ENCODE results near the gene ACTN1. TPM values are rescaled to one million over a fixed set of nuclear protein-coding genes. Genes with fewer than 3 reads are reported as not detected.

ACTN1 gene
- total and polyA plus RNA-seq, 10 of the 15 experiments (the other 5 are each of a cell fraction or from before 2014, with no cell fraction given) = 0.14 to 39.4 (median 2.6) TPM

DNA sequence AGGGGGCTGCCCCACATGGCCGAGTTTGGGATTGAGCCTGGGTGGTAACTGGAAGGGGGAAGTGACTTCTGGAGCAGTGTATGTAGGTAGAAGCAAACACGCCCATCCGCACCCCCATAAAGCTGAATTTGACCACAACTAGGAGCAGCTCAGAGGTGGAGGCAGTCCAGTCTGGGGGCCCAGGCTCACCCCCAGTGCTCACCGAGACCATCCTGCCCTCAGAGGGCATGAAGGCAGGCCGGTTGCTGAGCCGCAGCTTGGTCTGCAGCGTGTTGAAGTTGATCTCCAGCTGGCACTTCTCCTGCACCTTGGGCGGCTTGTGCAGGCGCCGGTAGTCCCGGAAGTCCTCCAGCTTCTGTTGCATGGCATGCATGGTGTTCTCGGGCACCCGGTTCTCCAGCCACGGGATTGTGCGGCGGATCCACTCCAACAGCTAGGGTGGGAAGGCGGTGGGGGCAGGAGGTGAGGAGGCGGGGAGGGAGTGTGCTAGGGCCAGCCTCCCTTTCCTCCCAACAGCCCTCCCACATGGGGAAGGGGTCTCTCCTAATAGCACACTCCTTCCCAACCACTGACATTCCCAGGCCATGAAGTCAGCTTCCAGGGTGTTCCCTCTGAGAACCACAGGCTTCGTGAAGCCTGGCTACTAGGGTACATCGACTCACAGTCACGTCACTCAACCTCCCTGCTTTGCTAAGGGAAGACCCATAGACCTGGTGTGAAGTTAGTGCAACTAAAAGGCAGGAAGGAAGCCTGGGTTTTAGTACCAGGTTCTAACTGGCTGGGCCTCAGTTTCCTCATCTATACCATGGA lies 87.0 kb downstream of the ACTN1 start:
- no peak for DNase-seq (ENCODE audit: low read depth, low spot score)
- no peaks in the 10 kb centered on the region for H3K9me3 ChIP-seq (replicated peaks; ENCODE audit: control insufficient read depth, insufficient read depth, low read length)
- 63% methylated on average over 15 of the region's 21 CpGs for WGBS (ENCODE audit: insufficient coverage, insufficient replicate concordance, low lambda C conversion rate, missing lambda C conversion rate)
- H4K20me1 ChIP-seq (ENCODE audit: control insufficient read depth, insufficient read depth) = no peaks in the 10 kb centered on the region
- in situ Hi-C loops (cut with MboI) (no loop called here), intact Hi-C loops (cut with micrococcal nuclease; ENCODE audit: unreplicated experiment) (no loop called here)
- no peak overlapping the region for H3K4me2 ChIP-seq (ENCODE audit: control insufficient read depth, insufficient read depth)
- H3K4me1 ChIP-seq (ENCODE audit: control insufficient read depth, insufficient read depth, low read length) = no peaks in the 10 kb centered on the region
- H3K4me3 ChIP-seq = no peak overlapping the region
- H3K27ac ChIP-seq (ENCODE audit: control insufficient read depth, insufficient read depth) = no peak overlapping the region
- POLR2A ChIA-PET = interaction anchor here (0.6 kb wide), 1 partner anchor 364 kb away, joined by 3 read pairs; no protein-coding TSS in a partner anchor
- SMC1A ChIA-PET (ENCODE audit: uncharacterized antibody, unreplicated experiment) = no interaction called here
- no peak for FAIRE-seq
- RAD21 ChIA-PET (ENCODE audit: unreplicated experiment) = no interaction called here
- BruUV-seq (replicated peaks) = no TSS peak
- no peak for ATAC-seq
- H3K79me2 ChIP-seq (ENCODE audit: control insufficient read depth, insufficient read depth, low read length) = no peaks in the 10 kb centered on the region
- H3K9ac ChIP-seq (ENCODE audit: control insufficient read depth, insufficient read depth, low read length) = no peak overlapping the region
- no peaks in the 10 kb centered on the region for H3K27me3 ChIP-seq (replicated peaks in 1 of 2; ENCODE audit: control insufficient read depth in 2 of 2, insufficient read depth in 2 of 2, low read length in 1 of 2)
- no peak overlapping the region for H2AFZ ChIP-seq (ENCODE audit: control insufficient read depth, low read depth, low read length)
- H3K36me3 ChIP-seq (ENCODE audit: control insufficient read depth in 2 of 2, insufficient read depth in 2 of 2, low read length in 1 of 2) = peaks cover 0 to 3% of the 10 kb centered on the region in 2 experiments; a peak in 2 of 4 replicates
- CTCF ChIA-PET = interaction anchor here (3.1 kb wide), 1 partner anchor 19 kb away, joined by 11 read pairs; no protein-coding TSS in a partner anchor
- TF ChIP-seq CBFB (IDR thresholded peaks at IDR 0.05; ENCODE audit: low read depth) (no peak), TCF12 (IDR thresholded peaks at IDR 0.05; ENCODE audit: low read depth, low read length) (no peak), WRNIP1 (IDR thresholded peaks at IDR 0.05; ENCODE audit: borderline replicate concordance, low read depth, low read length) (no peak), SMAD1 (IDR thresholded peaks at IDR 0.05; ENCODE audit: low read depth, partially characterized antibody) (no peak), YY1 (IDR thresholded peaks at IDR 0.05; ENCODE audit: low read depth, low read length) (no peak), ZNF384 (IDR thresholded peaks at IDR 0.05; ENCODE audit: borderline replicate concordance, low read depth, low read length) (no peak), SUZ12 (IDR thresholded peaks at IDR 0.05; ENCODE audit: unreplicated experiment) (no peak), ZZZ3 (IDR thresholded peaks at IDR 0.05; ENCODE audit: control insufficient read depth, insufficient read length, low read depth) (no peak), CHD1 (IDR thresholded peaks at IDR 0.05; ENCODE audit: low read depth, low read length) (no peak), RB1 (IDR thresholded peaks at IDR 0.05; ENCODE audit: borderline replicate concordance) (no peak), ATF7 (IDR thresholded peaks at IDR 0.05; ENCODE audit: low read depth) (no peak), CHD4 (IDR thresholded peaks at IDR 0.05) (no peak), RFX5 (IDR thresholded peaks at IDR 0.05; ENCODE audit: low read depth, low read length) (no peak), NR2F1 (conservative IDR thresholded peaks at IDR 0.05) (no peak), CBX3 (IDR thresholded peaks at IDR 0.05; ENCODE audit: borderline replicate concordance, low read depth) (no peak)
- TF ChIP-seq, protein P1, sequence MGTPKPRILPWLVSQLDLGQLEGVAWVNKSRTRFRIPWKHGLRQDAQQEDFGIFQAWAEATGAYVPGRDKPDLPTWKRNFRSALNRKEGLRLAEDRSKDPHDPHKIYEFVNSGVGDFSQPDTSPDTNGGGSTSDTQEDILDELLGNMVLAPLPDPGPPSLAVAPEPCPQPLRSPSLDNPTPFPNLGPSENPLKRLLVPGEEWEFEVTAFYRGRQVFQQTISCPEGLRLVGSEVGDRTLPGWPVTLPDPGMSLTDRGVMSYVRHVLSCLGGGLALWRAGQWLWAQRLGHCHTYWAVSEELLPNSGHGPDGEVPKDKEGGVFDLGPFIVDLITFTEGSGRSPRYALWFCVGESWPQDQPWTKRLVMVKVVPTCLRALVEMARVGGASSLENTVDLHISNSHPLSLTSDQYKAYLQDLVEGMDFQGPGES (IDR thresholded peaks at IDR 0.05) = no peak
- TF ChIP-seq, protein P2, sequence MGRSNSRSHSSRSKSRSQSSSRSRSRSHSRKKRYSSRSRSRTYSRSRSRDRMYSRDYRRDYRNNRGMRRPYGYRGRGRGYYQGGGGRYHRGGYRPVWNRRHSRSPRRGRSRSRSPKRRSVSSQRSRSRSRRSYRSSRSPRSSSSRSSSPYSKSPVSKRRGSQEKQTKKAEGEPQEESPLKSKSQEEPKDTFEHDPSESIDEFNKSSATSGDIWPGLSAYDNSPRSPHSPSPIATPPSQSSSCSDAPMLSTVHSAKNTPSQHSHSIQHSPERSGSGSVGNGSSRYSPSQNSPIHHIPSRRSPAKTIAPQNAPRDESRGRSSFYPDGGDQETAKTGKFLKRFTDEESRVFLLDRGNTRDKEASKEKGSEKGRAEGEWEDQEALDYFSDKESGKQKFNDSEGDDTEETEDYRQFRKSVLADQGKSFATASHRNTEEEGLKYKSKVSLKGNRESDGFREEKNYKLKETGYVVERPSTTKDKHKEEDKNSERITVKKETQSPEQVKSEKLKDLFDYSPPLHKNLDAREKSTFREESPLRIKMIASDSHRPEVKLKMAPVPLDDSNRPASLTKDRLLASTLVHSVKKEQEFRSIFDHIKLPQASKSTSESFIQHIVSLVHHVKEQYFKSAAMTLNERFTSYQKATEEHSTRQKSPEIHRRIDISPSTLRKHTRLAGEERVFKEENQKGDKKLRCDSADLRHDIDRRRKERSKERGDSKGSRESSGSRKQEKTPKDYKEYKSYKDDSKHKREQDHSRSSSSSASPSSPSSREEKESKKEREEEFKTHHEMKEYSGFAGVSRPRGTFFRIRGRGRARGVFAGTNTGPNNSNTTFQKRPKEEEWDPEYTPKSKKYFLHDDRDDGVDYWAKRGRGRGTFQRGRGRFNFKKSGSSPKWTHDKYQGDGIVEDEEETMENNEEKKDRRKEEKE (IDR thresholded peaks at IDR 0.05) = no peak
- TF ChIP-seq, protein P3, sequence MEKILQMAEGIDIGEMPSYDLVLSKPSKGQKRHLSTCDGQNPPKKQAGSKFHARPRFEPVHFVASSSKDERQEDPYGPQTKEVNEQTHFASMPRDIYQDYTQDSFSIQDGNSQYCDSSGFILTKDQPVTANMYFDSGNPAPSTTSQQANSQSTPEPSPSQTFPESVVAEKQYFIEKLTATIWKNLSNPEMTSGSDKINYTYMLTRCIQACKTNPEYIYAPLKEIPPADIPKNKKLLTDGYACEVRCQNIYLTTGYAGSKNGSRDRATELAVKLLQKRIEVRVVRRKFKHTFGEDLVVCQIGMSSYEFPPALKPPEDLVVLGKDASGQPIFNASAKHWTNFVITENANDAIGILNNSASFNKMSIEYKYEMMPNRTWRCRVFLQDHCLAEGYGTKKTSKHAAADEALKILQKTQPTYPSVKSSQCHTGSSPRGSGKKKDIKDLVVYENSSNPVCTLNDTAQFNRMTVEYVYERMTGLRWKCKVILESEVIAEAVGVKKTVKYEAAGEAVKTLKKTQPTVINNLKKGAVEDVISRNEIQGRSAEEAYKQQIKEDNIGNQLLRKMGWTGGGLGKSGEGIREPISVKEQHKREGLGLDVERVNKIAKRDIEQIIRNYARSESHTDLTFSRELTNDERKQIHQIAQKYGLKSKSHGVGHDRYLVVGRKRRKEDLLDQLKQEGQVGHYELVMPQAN (conservative IDR thresholded peaks at IDR 0.05) = no peak

Data from GM12878 (cell line).